GM12878 (cell line): Measurements from ENCODE around the gene SLC45A1. TPM values are rescaled to one million over a fixed set of nuclear protein-coding genes. Genes with fewer than 3 reads are reported as not detected.

ENCODE experiments used
- ATAC-seq: fragments of 200-7000 bp; cut with Tn5 transposase; 3 replicates; pipeline ENCODE4 v1.9.1; 2020; ENCODE audit warnings: mild to moderate bottlenecking, moderate library complexity
- BruUV-seq: library from RNA; stranded (reverse); fragments of 400-500 nt; replicated peaks from 2 replicates; lab custom pipeline; 2021; lab: Mats Ljungman, UMichigan
- CTCF ChIA-PET: fragments of 300-600 bp; sonication (Branson Sonifier 250); formaldehyde crosslinking; extraction: SDS; loops from one replicate; lab custom pipeline; 2021; ENCODE audit warnings: inconsistent platforms; lab: Yijun Ruan, JAX
- POLR2A ChIA-PET: fragments of 350-600 bp; formaldehyde crosslinking; extraction: SDS; loops from one replicate; lab custom pipeline; 2021; ENCODE audit warnings: inconsistent platforms; lab: Charles Lee
- RAD21 ChIA-PET: fragments of 300-600 bp; sonication (Branson Sonifier 250); formaldehyde crosslinking; loops from one replicate; lab custom pipeline; 2023; ENCODE audit warnings: antibody characterized with exemption; ENCODE audit not compliant: unreplicated experiment; lab: Charles Lee
- SMC1A ChIA-PET: fragments of 300-600 bp; sonication (Branson Sonifier 250); formaldehyde crosslinking; loops from one replicate; lab custom pipeline; 2023; ENCODE audit not compliant: unreplicated experiment, uncharacterized antibody; lab: Charles Lee
- DNase-seq: peaks from one replicate; pipeline ENCODE4 v3.0.0-alpha.2; 2011; ENCODE audit warnings: low read depth, low spot score
- FAIRE-seq: peaks from 3 replicates; lab custom pipeline; 2011; peaks lifted over from hg19 to GRCh38; lab: Jason Lieb, UNC
- H2AFZ ChIP-seq: 2 replicates; pipeline ENCODE4 v1.6.0; 2011; ENCODE audit warnings: low read depth, low read length, control low read depth; ENCODE audit not compliant: control insufficient read depth
- H3K27ac ChIP-seq: 2 replicates; pipeline ENCODE4 v1.5.1; 2011; ENCODE audit warnings: control low read depth; ENCODE audit not compliant: control insufficient read depth, insufficient read depth
- H3K27me3 ChIP-seq, 2 experiments: replicated peaks in 1 of 2; 2 replicates each; pipeline versions ENCODE4 v1.6.0 to v1.6.1; 2011; ENCODE audit warnings: low read length in 1 of 2; ENCODE audit not compliant: control insufficient read depth in 2 of 2, insufficient read depth in 2 of 2
- H3K36me3 ChIP-seq, 2 experiments: 2 replicates each; pipeline ENCODE4 v1.5.1; 2011; ENCODE audit warnings: low read length in 1 of 2; ENCODE audit not compliant: control insufficient read depth in 2 of 2, insufficient read depth in 2 of 2
- H3K4me1 ChIP-seq: 2 replicates; pipeline ENCODE4 v1.6.1; 2011; ENCODE audit warnings: mild to moderate bottlenecking, low read length, moderate library complexity, mixed read lengths; ENCODE audit not compliant: control insufficient read depth, insufficient read depth
- H3K4me2 ChIP-seq: 2 replicates; pipeline ENCODE4 v1.6.0; 2011; ENCODE audit warnings: control low read depth; ENCODE audit not compliant: control insufficient read depth, insufficient read depth
- H3K4me3 ChIP-seq: fragments of 200-600 bp; sonication (generic); 2 replicates; pipeline ENCODE4 v1.5.1; 2016
- H3K79me2 ChIP-seq: 2 replicates; pipeline ENCODE4 v1.6.0; 2011; ENCODE audit warnings: low read length; ENCODE audit not compliant: control insufficient read depth, insufficient read depth
- H3K9ac ChIP-seq: 2 replicates; pipeline ENCODE4 v1.8.0; 2011; ENCODE audit warnings: low read length, control low read depth, mixed read lengths; ENCODE audit not compliant: control insufficient read depth, insufficient read depth
- H3K9me3 ChIP-seq: replicated peaks from 3 replicates; pipeline ENCODE4 v1.5.1; 2011; ENCODE audit warnings: mild to moderate bottlenecking, low read length; ENCODE audit not compliant: control insufficient read depth, insufficient read depth
- H4K20me1 ChIP-seq: 2 replicates; pipeline ENCODE4 v1.6.0; 2011; ENCODE audit not compliant: control insufficient read depth, insufficient read depth
- BCL3 ChIP-seq: IDR thresholded peaks from 2 replicates; pipeline ENCODE4 v1.6.1; 2011; ENCODE audit warnings: borderline replicate concordance, low read depth, mild to moderate bottlenecking, moderate library complexity, low read length; ENCODE audit not compliant: insufficient read depth, poor library complexity, severe bottlenecking
- WGBS: methylation state at CpG from one replicate; pipeline ENCODE4 v1.1.6; 2016; ENCODE audit warnings: low lambda C conversion rate; ENCODE audit not compliant: insufficient replicate concordance, insufficient coverage; ENCODE audit errors: missing lambda C conversion rate; 5-methylcytosine and 5-hydroxymethylcytosine counted together
- in situ Hi-C: fragments of 300-500 bp; cut with MboI; formaldehyde crosslinking; loops from 9 replicates; pipeline ENCODE4 v1.14.3; 2018; ENCODE audit warnings: mixed read lengths
- intact Hi-C: fragments of 100-400 bp; cut with micrococcal nuclease; formaldehyde crosslinking; loops from one replicate; pipeline ENCODE4 v1.14.2; 2022; ENCODE audit not compliant: unreplicated experiment
- polyA plus RNA-seq, 11 experiments: library from polyadenylated mRNA; depleted of rRNA in 4 of 11; unstranded in 6 of 11; stranded (reverse) in 5 of 11; fragments of >200 nt; fragmentation: Nextera tagmentation in 4 of 11; fragmentation: Illumina TruSeq in 1 of 11; extraction: Ambion mirVana in 4 of 11; extraction: Trizol in 1 of 11; gene quantifications; 1 replicate in 1 of 11; 2 replicates in 10 of 11; pipeline versions ENCODE4 v1.2.1 to v1.2.3, GENCODE V29; 2011 to 2016; ENCODE audit warnings: inconsistent platforms in 2 of 11, missing spikeins in 2 of 11, low read depth in 1 of 11
- total RNA-seq, 4 experiments: library from RNA; depleted of rRNA in 3 of 4; stranded (reverse); fragments of >200 nt in 3 of 4; fragmentation: Illumina TruSeq in 1 of 4; extraction: Trizol in 1 of 4; gene quantifications; 2 replicates each; pipeline versions ENCODE4 v1.2.1 to v1.2.3, GENCODE V29; 2013 to 2021

SLC45A1 gene
- total and polyA plus RNA-seq, 10 of the 15 experiments (the other 5 are each of a cell fraction or from before 2014, with no cell fraction given): 0.07 to 0.23 (median 0.13) TPM; not detected in 6

GRCh38 chr1:8313231-8313630 is 4.7 kb upstream of the SLC45A1 start:
- FAIRE-seq: no peak
- SMC1A ChIA-PET: interaction anchor here (1.2 to 3.8 kb wide), 3 partner anchors 273 to 298 kb away, joined by 3 to 47 read pairs (median 37); no protein-coding TSS in a partner anchor
- H3K4me3 ChIP-seq: no peak overlapping the region
- WGBS: 57% methylated on average over 6 of the region's 6 CpGs
- no peaks in the 10 kb centered on the region for H3K36me3 ChIP-seq
- ATAC-seq: no peak
- RAD21 ChIA-PET: interaction anchor here (1.6 to 6.2 kb wide), 3 partner anchors 273 to 298 kb away, joined by 5 to 96 read pairs (median 21); no protein-coding TSS in a partner anchor
- H3K9ac ChIP-seq: no peak overlapping the region
- no peaks in the 10 kb centered on the region for H3K27me3 ChIP-seq
- no peaks in the 10 kb centered on the region for H3K9me3 ChIP-seq
- no peak overlapping the region for H3K27ac ChIP-seq
- H3K79me2 ChIP-seq: no peaks in the 10 kb centered on the region
- in situ Hi-C loops: loop anchor here (5.0 kb wide), 1 partner anchor 291 kb away; no protein-coding TSS in a partner anchor
- no peak overlapping the region for H3K4me2 ChIP-seq
- H2AFZ ChIP-seq: no peak overlapping the region
- H3K4me1 ChIP-seq: no peaks in the 10 kb centered on the region
- DNase-seq: no peak
- POLR2A ChIA-PET: interaction anchor here (0.6 kb wide), 1 partner anchor 334 kb away, joined by 4 read pairs; no protein-coding TSS in a partner anchor
- CTCF ChIA-PET: interaction anchor here (1.1 to 7.3 kb wide), 8 partner anchors 11 to 332 kb away, joined by 5 to 161 read pairs (median 10); no protein-coding TSS in a partner anchor
- H4K20me1 ChIP-seq: no peaks in the 10 kb centered on the region
- intact Hi-C loops: loop anchor here (5.0 kb wide), 1 partner anchor 331 kb away; no protein-coding TSS in a partner anchor
- no peak for TF ChIP-seq BCL3
- no TSS peak for BruUV-seq
